Spleen (tissue), 11 donors: ENCODE results near the gene PRKCA. TPM values are rescaled to one million over a fixed set of nuclear protein-coding genes. Genes with fewer than 3 reads are reported as not detected.

ENCODE experiments used
- DNase-seq: peaks from one replicate; pipeline ENCODE4 v3.0.0-alpha.2; 2020
- H3K27ac ChIP-seq, 8 donors: fragments of 200-600 bp; sonication (generic) in 7 of 8; 1 replicate in 4 of 8; 2 replicates in 4 of 8; pipeline versions ENCODE4 v1.5.0 to v1.8.0; 2016 to 2021; ENCODE audit warnings: inconsistent platforms in 4 of 8, mild to moderate bottlenecking in 4 of 8, moderate library complexity in 1 of 8
- H3K27me3 ChIP-seq, 7 donors: fragments of 200-600 bp; sonication (generic) in 6 of 7; replicated peaks in 1 of 7; 1 replicate in 4 of 7; 2 replicates in 3 of 7; pipeline versions ENCODE4 v1.5.0 to v1.8.0; 2016 to 2021; ENCODE audit warnings: inconsistent platforms in 3 of 7, mild to moderate bottlenecking in 1 of 7
- H3K36me3 ChIP-seq, 6 donors: fragments of 200-600 bp; sonication (generic) in 5 of 6; 1 replicate in 4 of 6; 2 replicates in 2 of 6; pipeline versions ENCODE4 v1.5.0 to v1.8.0; 2016 to 2021; ENCODE audit warnings: inconsistent platforms in 2 of 6
- H3K4me1 ChIP-seq, 6 donors: fragments of 200-600 bp; sonication (generic) in 5 of 6; 1 replicate in 3 of 6; 2 replicates in 3 of 6; pipeline versions ENCODE4 v1.5.0 to v1.8.0; 2016 to 2021; ENCODE audit warnings: inconsistent platforms in 3 of 6
- H3K4me3 ChIP-seq, 8 donors: fragments of 200-600 bp; sonication (generic) in 7 of 8; 1 replicate in 4 of 8; 2 replicates in 4 of 8; pipeline versions ENCODE4 v1.5.0 to v1.8.0; 2016 to 2021; ENCODE audit warnings: inconsistent platforms in 4 of 8, mild to moderate bottlenecking in 4 of 8, moderate library complexity in 2 of 8
- H3K9me3 ChIP-seq, 8 donors: fragments of 200-600 bp; sonication (generic) in 7 of 8; 1 replicate in 4 of 8; 2 replicates in 4 of 8; pipeline versions ENCODE4 v1.5.0 to v1.8.0; 2016 to 2021; ENCODE audit warnings: inconsistent platforms in 4 of 8
- POLR2A ChIP-seq, 3 donors: fragments of 450-650 bp; IDR thresholded peaks; one replicate each; pipeline ENCODE4 v1.5.1; 2017; ENCODE audit warnings: antibody characterized with exemption in 3 of 3, mild to moderate bottlenecking in 1 of 3
- POLR2AphosphoS5 ChIP-seq, 3 donors: sonication (generic); formaldehyde crosslinking; IDR thresholded peaks; one replicate each; pipeline ENCODE4 v1.5.1; 2017; ENCODE audit warnings: antibody characterized with exemption in 3 of 3
- WGBS, 5 donors: extraction: QIAGEN DNeasy Blood & Tissue Kit in 3 of 5; methylation state at CpG; one replicate each; pipeline versions ENCODE4 v1.1.5 to v1.1.7; 2013 to 2018; 5-methylcytosine and 5-hydroxymethylcytosine counted together
- intact Hi-C: fragments of 100-400 bp; cut with DNase I; formaldehyde crosslinking; loops from one replicate; pipeline ENCODE4 v1.15.0; 2023; ENCODE audit warnings: low total_unique reads
- polyA plus RNA-seq, 3 donors: library from polyadenylated mRNA; stranded (reverse); fragments of 200-250 nt; gene quantifications; one replicate each; pipeline ENCODE4 v1.2.1, GENCODE V29; 2013
- total RNA-seq, 7 donors: library from RNA; depleted of rRNA in 3 of 7; stranded (reverse); fragments of >200 nt in 3 of 7; fragmentation: NEBNext Ultra II Directional in 4 of 7; extraction: Animal tissue kit (Norgen Biotek cat#: 25700) in 4 of 7; gene quantifications; one replicate each; pipeline versions ENCODE4 v1.1.0 to v1.2.1, GENCODE V29; 2016 to 2021
- TF ChIP-seq, protein P1 (sequence below), 11 experiments: fragments of 200-600 bp in 7 of 11; fragments of 450-650 bp in 4 of 11; sonication (generic) in 4 of 11; IDR thresholded peaks in 8 of 11; conservative IDR thresholded peaks in 3 of 11; 1 replicate in 7 of 11; 2 replicates in 4 of 11; pipeline versions ENCODE4 v1.4.0 to v1.8.0; 2016 to 2021; ENCODE audit warnings: antibody characterized with exemption in 11 of 11, inconsistent platforms in 4 of 11, mild to moderate bottlenecking in 1 of 11
- donor health status: healthy with polysubstance abuse.
- donor health status: DM: no; HTN: no; CAD: no; lungs with moderate emphysema.
- donor health status: DM: no; HTN: no; CAD: no.
- donor health status: Bipolar disorder and iron deficiency.
- donor health status: healthy.
- donor health status: DM: no; HTN: no; CAD: no.
- donor health status: DM: yes; HTN: yes; CAD: no.

The PRKCA gene
- total and polyA plus RNA-seq, 10 donors: 1.7 to 59.7 (median 31.2) TPM

DNA sequence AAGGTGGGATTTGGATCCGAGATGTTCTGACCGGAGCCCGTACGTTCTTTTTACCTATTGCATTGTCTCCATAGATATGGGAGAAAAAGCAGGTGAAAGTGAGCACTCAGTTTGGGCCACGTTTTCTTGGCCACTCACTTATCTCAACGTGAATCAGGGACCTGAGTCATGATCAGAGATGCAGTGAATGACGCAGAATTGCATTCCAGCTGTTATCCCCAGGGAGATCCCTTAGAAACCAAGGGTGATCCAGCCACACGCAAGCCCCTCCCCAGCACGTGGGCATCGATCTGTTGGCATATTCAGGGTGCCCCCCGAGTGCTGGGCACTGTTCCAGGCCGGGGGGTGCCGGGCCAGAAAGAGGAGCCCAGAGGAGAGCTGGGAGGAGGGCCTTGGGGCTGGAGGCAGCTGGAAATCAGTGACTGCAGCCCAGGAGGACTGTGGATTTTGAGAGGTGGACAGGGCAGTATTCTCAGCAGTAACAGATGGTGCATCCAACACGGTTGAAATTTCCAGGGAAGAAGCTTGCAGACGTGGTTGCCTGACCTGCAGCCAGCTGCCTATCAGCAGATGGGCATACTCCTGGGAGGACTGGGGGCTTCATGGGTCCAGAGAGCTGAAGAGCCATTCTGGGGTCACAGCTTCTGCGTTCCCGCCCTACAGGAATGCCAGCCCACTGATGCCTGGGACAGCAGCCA, 445.3 kb downstream of the PRKCA start:
- TF ChIP-seq, protein P1, sequence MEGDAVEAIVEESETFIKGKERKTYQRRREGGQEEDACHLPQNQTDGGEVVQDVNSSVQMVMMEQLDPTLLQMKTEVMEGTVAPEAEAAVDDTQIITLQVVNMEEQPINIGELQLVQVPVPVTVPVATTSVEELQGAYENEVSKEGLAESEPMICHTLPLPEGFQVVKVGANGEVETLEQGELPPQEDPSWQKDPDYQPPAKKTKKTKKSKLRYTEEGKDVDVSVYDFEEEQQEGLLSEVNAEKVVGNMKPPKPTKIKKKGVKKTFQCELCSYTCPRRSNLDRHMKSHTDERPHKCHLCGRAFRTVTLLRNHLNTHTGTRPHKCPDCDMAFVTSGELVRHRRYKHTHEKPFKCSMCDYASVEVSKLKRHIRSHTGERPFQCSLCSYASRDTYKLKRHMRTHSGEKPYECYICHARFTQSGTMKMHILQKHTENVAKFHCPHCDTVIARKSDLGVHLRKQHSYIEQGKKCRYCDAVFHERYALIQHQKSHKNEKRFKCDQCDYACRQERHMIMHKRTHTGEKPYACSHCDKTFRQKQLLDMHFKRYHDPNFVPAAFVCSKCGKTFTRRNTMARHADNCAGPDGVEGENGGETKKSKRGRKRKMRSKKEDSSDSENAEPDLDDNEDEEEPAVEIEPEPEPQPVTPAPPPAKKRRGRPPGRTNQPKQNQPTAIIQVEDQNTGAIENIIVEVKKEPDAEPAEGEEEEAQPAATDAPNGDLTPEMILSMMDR (IDR thresholded peaks at IDR 0.05 in 8 of 11, conservative IDR thresholded peaks at IDR 0.05 in 3 of 11): no peak
- no peak for TF ChIP-seq POLR2A (IDR thresholded peaks at IDR 0.05)
- no peak for TF ChIP-seq POLR2AphosphoS5 (IDR thresholded peaks at IDR 0.05)
- intact Hi-C loops: no loop called here
- WGBS, 5 donors: 82 to 94% (median 88%) methylated on average over 16 to 17 of the region's 17 CpGs

GRCh38 chr17:66748578-66748977, 446.2 kb downstream of the PRKCA start:
- DNase-seq: no peak
- no peak for TF ChIP-seq POLR2AphosphoS5 (IDR thresholded peaks at IDR 0.05)
- H3K9me3 ChIP-seq: no peaks in the 10 kb centered on the region
- 74 to 90% (median 82%) methylated on average over 7 to 8 of the region's 8 CpGs for WGBS, 5 donors
- no peak overlapping the region for H3K4me3 ChIP-seq
- no peaks in the 10 kb centered on the region for H3K27me3 ChIP-seq
- H3K27ac ChIP-seq: no peak overlapping the region
- H3K36me3 ChIP-seq: peaks cover 0 to 77% (median 4%) of the 10 kb centered on the region in 6 donors
- no peaks in the 10 kb centered on the region for H3K4me1 ChIP-seq
- intact Hi-C loops: no loop called here

More for the DNA sequence above, 445.3 kb downstream of the PRKCA start:
- no peaks in the 10 kb centered on the region for H3K27me3 ChIP-seq
- DNase-seq: no peak
- no peaks in the 10 kb centered on the region for H3K4me1 ChIP-seq
- no peak overlapping the region for H3K27ac ChIP-seq
- no peak overlapping the region for H3K4me3 ChIP-seq
- peaks cover 0 to 84% (median 10%) of the 10 kb centered on the region in 6 donors for H3K36me3 ChIP-seq
- H3K9me3 ChIP-seq: no peaks in the 10 kb centered on the region

- no peaks in the 10 kb centered on the region for H3K4me1 ChIP-seq
- 86 to 94% (median 92%) methylated on average over 4 to 7 of the region's 7 CpGs for WGBS, 5 donors
- TF ChIP-seq POLR2A (IDR thresholded peaks at IDR 0.05) (no peak), POLR2AphosphoS5 (IDR thresholded peaks at IDR 0.05) (no peak)
- TF ChIP-seq, protein P1 (IDR thresholded peaks at IDR 0.05 in 8 of 11, conservative IDR thresholded peaks at IDR 0.05 in 3 of 11): no peak
- H3K9me3 ChIP-seq: no peaks in the 10 kb centered on the region
- H3K36me3 ChIP-seq: peaks cover 0 to 77% (median 2%) of the 10 kb centered on the region in 6 donors
- DNase-seq: no peak
- no peaks in the 10 kb centered on the region for H3K27me3 ChIP-seq
- intact Hi-C loops: no loop called here
- H3K27ac ChIP-seq: no peak overlapping the region
- no peak overlapping the region for H3K4me3 ChIP-seq
These were observed 446.9 kb downstream of the PRKCA start for GRCh38 chr17:66749217-66749832.

DNA sequence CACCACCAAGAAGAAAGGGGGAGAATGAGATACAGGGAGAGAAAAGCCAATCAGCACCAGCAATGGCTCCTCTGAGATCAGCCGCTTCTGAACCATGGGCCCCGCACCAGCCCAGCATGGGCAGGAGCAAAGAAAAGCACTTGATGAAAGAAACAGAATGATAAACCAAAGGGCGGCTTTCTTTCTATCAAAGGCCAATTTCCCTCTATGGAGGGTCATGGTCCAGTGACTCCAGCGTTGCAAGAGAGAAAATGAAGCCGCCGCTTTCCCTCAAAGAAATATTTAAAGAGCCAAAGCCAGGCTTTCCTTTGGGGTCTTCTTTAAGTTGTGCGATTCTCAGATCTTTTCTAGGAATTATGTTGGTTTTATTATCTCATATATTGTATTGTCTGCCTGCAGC, 447.7 kb downstream of the PRKCA start:
- 91 to 95% (median 93%) methylated on average over 7 of the region's 7 CpGs for WGBS, 5 donors
- intact Hi-C loops: no loop called here
- H3K27me3 ChIP-seq: no peaks in the 10 kb centered on the region
- H3K27ac ChIP-seq: no peak overlapping the region
- TF ChIP-seq POLR2A (IDR thresholded peaks at IDR 0.05): no peak
- no peak for TF ChIP-seq POLR2AphosphoS5 (IDR thresholded peaks at IDR 0.05)
- TF ChIP-seq, protein P1 (IDR thresholded peaks at IDR 0.05 in 8 of 11, conservative IDR thresholded peaks at IDR 0.05 in 3 of 11): no peak
- no peaks in the 10 kb centered on the region for H3K9me3 ChIP-seq
- H3K4me3 ChIP-seq: no peak overlapping the region
- no peaks in the 10 kb centered on the region for H3K4me1 ChIP-seq
- no peak for DNase-seq
- H3K36me3 ChIP-seq: peaks cover 0 to 77% (median 3%) of the 10 kb centered on the region in 6 donors
